GM19043 (cell line): Measurements from ENCODE around the gene RAI14.

Experiments used
- ATAC-seq: cut with Tn5 transposase; IDR thresholded peaks from one replicate; pipeline ENCODE4 v1.9.1; 2021; ENCODE audit warnings: low read depth; ENCODE audit not compliant: unreplicated experiment

The RAI14 gene

GRCh38 chr5:34838785-34839714 is 182.9 kb downstream of the RAI14 start, which contains the start of gene TTC23L:
Gene TTC23L (plus strand): TSS chr5:34839164. CDS start chr5:34840672, 1,508 bp downstream.
- ATAC-seq = peak; percentile 96

- ATAC-seq = no peak
Observed at GRCh38 chr5:34841816-34842215, 185.7 kb downstream of the RAI14 start.

GRCh38 chr5:34842554-34842953 is 186.4 kb downstream of the RAI14 start:
- ATAC-seq = no peak

- no peak for ATAC-seq
Observed at GRCh38 chr5:34843497-34843896, 187.4 kb downstream of the RAI14 start.

- ATAC-seq = no peak
Observed at GRCh38 chr5:34844106-34844505, 188.0 kb downstream of the RAI14 start.

GRCh38 chr5:34844999-34845398 is 188.9 kb downstream of the RAI14 start:
- no peak for ATAC-seq

GRCh38 chr5:34847056-34847455 is 190.9 kb downstream of the RAI14 start:
- ATAC-seq = no peak

GRCh38 chr5:34847552-34847951 is 191.4 kb downstream of the RAI14 start:
- ATAC-seq = no peak

GRCh38 chr5:34848230-34848629 is 192.1 kb downstream of the RAI14 start:
- no peak for ATAC-seq

GRCh38 chr5:34849253-34849652 is 193.1 kb downstream of the RAI14 start:
- no peak for ATAC-seq

GRCh38 chr5:34854459-34855174 is 198.5 kb downstream of the RAI14 start:
- ATAC-seq = peak; percentile 89

- no peak for ATAC-seq
Observed at GRCh38 chr5:34857161-34857560, 201.0 kb downstream of the RAI14 start.

GRCh38 chr5:34857894-34858293 is 201.8 kb downstream of the RAI14 start:
- no peak for ATAC-seq

GRCh38 chr5:34858790-34859189 is 202.7 kb downstream of the RAI14 start:
- ATAC-seq = no peak

GRCh38 chr5:34859253-34859652 is 203.1 kb downstream of the RAI14 start:
- no peak for ATAC-seq

- no peak for ATAC-seq
Observed at GRCh38 chr5:34863946-34864345, 207.8 kb downstream of the RAI14 start.

GRCh38 chr5:34865091-34865490 is 209.0 kb downstream of the RAI14 start:
- ATAC-seq = no peak

GRCh38 chr5:34866989-34867471 is 210.9 kb downstream of the RAI14 start:
- ATAC-seq = no peak

- ATAC-seq = no peak
Observed at GRCh38 chr5:34867660-34868059, 211.5 kb downstream of the RAI14 start.

- ATAC-seq = no peak
Observed at GRCh38 chr5:34868791-34869190, 212.7 kb downstream of the RAI14 start.

GRCh38 chr5:34869256-34869655 is 213.1 kb downstream of the RAI14 start:
- no peak for ATAC-seq
